Measurements from ENCODE around the gene FCN1.

The FCN1 gene

GRCh38 chr9:134937566-134938345 lies 20.0 kb upstream of the FCN1 start:
- Histone ChIP-seq H3K27ac (no peak overlapping the region), H3K4me3 (no peak overlapping the region), H3K36me3 (no peaks in the 10 kb centered on the region), H3K27me3 (peaks cover 0 to 92% of the 10 kb centered on the region in 2 donors), H3K9me3 (no peaks in the 10 kb centered on the region), H3K4me1 (no peaks in the 10 kb centered on the region)
- TF ChIP-seq CTCF (IDR thresholded peaks at IDR 0.05) = no peak
- DNase-seq = no peak
- intact Hi-C loops (cut with DNase I; ENCODE audit: low total_unique reads) = no loop called here

- H3K4me3 ChIP-seq = no peak overlapping the region
- no peak for DNase-seq
- no peak for TF ChIP-seq CTCF (IDR thresholded peaks at IDR 0.05)
- no peaks in the 10 kb centered on the region for H3K9me3 ChIP-seq
- no peaks in the 10 kb centered on the region for H3K4me1 ChIP-seq
- H3K27me3 ChIP-seq = peaks cover 0 to 92% of the 10 kb centered on the region in 2 donors
- H3K36me3 ChIP-seq = no peaks in the 10 kb centered on the region
- no peak overlapping the region for H3K27ac ChIP-seq
- intact Hi-C loops (cut with DNase I; ENCODE audit: low total_unique reads) = no loop called here
Observed at GRCh38 chr9:134937164-134937555, 19.4 kb upstream of the FCN1 start.

GRCh38 chr9:134936346-134937163 lies 18.8 kb upstream of the FCN1 start:
- Histone ChIP-seq H3K4me1 (no peaks in the 10 kb centered on the region), H3K27me3 (peaks cover 0 to 92% of the 10 kb centered on the region in 2 donors), H3K4me3 (no peak overlapping the region), H3K36me3 (no peaks in the 10 kb centered on the region), H3K27ac (no peak overlapping the region), H3K9me3 (no peaks in the 10 kb centered on the region)
- intact Hi-C loops (cut with DNase I; ENCODE audit: low total_unique reads) = no loop called here
- no peak for TF ChIP-seq CTCF (IDR thresholded peaks at IDR 0.05)
- DNase-seq = no peak

- intact Hi-C loops (cut with DNase I; ENCODE audit: low total_unique reads) = no loop called here
- no peak for DNase-seq
- Histone ChIP-seq H3K27ac (no peak overlapping the region), H3K4me3 (no peak overlapping the region), H3K4me1 (no peaks in the 10 kb centered on the region), H3K9me3 (no peaks in the 10 kb centered on the region), H3K36me3 (no peaks in the 10 kb centered on the region), H3K27me3 (peaks cover 0 to 86% of the 10 kb centered on the region in 2 donors)
- no peak for TF ChIP-seq CTCF (IDR thresholded peaks at IDR 0.05)
Observed at GRCh38 chr9:134935701-134936345, 18.1 kb upstream of the FCN1 start.

- intact Hi-C loops (cut with DNase I; ENCODE audit: low total_unique reads) = no loop called here
- no peaks in the 10 kb centered on the region for H3K9me3 ChIP-seq
- H3K27ac ChIP-seq = no peak overlapping the region
- H3K27me3 ChIP-seq = peaks cover 0 to 84% of the 10 kb centered on the region in 2 donors
- DNase-seq = no peak
- no peaks in the 10 kb centered on the region for H3K36me3 ChIP-seq
- H3K4me1 ChIP-seq = no peaks in the 10 kb centered on the region
- no peak overlapping the region for H3K4me3 ChIP-seq
- TF ChIP-seq CTCF (IDR thresholded peaks at IDR 0.05) = no peak
Observed at GRCh38 chr9:134935056-134935640, 17.4 kb upstream of the FCN1 start.

Data from tibial artery (tissue), 4 donors.